ENCODE data around the gene MERTK. TPM values are rescaled to one million over a fixed set of nuclear protein-coding genes. Genes with fewer than 3 reads are reported as not detected.

MERTK gene
- total and polyA plus RNA-seq, 3 donors from 2014 or later = 28.9 to 74.2 (median 73.8) TPM

DNA sequence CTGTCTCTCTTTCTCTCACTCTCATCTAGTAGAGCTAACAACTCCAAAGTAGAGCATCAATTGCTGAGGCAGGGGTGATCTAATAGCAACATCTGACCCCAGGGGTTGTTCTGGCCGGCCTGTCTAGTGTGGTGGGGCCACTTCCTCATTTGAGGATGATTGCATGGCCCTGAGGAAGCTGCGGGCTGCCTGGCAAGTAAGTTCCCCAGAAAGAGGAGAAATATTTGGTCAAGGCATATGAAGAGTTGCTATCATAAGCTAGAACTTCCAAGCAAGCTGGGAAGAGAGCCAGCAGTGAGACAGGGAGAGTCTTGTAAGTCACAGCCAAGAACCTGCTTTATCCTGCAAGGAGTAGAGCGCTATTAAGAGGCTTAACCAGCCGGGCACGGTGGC, 105.8 kb downstream of the MERTK start:
- H3K4me1 ChIP-seq = peaks cover 8% of the 10 kb centered on the region
- TF ChIP-seq, protein P1, sequence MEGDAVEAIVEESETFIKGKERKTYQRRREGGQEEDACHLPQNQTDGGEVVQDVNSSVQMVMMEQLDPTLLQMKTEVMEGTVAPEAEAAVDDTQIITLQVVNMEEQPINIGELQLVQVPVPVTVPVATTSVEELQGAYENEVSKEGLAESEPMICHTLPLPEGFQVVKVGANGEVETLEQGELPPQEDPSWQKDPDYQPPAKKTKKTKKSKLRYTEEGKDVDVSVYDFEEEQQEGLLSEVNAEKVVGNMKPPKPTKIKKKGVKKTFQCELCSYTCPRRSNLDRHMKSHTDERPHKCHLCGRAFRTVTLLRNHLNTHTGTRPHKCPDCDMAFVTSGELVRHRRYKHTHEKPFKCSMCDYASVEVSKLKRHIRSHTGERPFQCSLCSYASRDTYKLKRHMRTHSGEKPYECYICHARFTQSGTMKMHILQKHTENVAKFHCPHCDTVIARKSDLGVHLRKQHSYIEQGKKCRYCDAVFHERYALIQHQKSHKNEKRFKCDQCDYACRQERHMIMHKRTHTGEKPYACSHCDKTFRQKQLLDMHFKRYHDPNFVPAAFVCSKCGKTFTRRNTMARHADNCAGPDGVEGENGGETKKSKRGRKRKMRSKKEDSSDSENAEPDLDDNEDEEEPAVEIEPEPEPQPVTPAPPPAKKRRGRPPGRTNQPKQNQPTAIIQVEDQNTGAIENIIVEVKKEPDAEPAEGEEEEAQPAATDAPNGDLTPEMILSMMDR (IDR thresholded peaks at IDR 0.05) = no peak
- TF ChIP-seq POLR2A (IDR thresholded peaks at IDR 0.05) = no peak
- H3K36me3 ChIP-seq (ENCODE audit: low read depth, missing control alignments) = no peaks in the 10 kb centered on the region
- H3K27ac ChIP-seq = no peak overlapping the region
- no peaks in the 10 kb centered on the region for H3K27me3 ChIP-seq
- no peak overlapping the region for H3K4me3 ChIP-seq
- peak; percentile 86 for DNase-seq
- intact Hi-C loops (cut with DNase I; ENCODE audit: low total_unique reads) = no loop called here
- H3K9me3 ChIP-seq = no peaks in the 10 kb centered on the region
- WGBS, 2 donors = 54 to 84% methylated on average over 5 of the region's 5 CpGs

DNA sequence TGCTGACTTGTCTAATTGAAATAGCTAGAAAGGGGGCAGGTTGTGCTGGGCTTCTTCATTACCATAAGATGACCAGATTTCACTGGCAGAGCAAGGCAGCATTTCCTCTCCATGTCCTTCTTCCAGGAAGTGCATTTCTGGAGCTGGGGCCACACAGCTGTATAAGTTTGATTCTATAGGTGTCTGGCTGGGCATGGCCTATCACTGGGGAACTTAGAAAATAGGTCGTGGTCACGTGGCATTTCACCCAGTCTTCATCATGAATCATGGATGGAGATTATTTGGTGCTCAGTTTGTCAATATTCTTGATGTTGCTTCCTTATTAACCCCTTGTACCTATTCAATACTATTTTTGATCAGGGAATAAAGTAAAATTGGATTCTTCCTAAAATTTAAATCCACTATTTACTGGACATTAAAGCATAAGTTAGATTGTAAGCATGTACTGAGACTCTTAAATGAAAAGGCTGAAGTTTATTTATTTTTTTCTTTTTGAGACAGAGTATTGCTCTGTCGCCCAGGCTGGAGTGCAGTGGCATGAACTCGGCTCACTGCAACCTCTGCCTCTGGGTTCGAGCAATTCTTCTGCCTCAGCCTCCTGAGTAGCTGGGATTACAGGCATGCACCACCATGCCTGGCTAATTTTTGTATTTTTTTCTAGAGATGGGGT, 107.1 kb downstream of the MERTK start:
- no peak for TF ChIP-seq POLR2A (IDR thresholded peaks at IDR 0.05)
- TF ChIP-seq, protein P1 (IDR thresholded peaks at IDR 0.05) = no peak
- Histone ChIP-seq H3K27ac (no peak overlapping the region), H3K4me3 (no peak overlapping the region), H3K9me3 (no peaks in the 10 kb centered on the region), H3K36me3 (ENCODE audit: low read depth, missing control alignments) (no peaks in the 10 kb centered on the region), H3K4me1 (peaks cover 8% of the 10 kb centered on the region), H3K27me3 (no peaks in the 10 kb centered on the region)
- DNase-seq = no peak
- intact Hi-C loops (cut with DNase I; ENCODE audit: low total_unique reads) = no loop called here
- WGBS, 2 donors = 97 to 99% methylated on average over 5 of the region's 5 CpGs

- Histone ChIP-seq H3K4me1 (peaks cover 8% of the 10 kb centered on the region), H3K9me3 (no peaks in the 10 kb centered on the region), H3K27me3 (no peaks in the 10 kb centered on the region), H3K27ac (no peak overlapping the region), H3K4me3 (no peak overlapping the region), H3K36me3 (ENCODE audit: low read depth, missing control alignments) (no peaks in the 10 kb centered on the region)
- intact Hi-C loops (cut with DNase I; ENCODE audit: low total_unique reads) = no loop called here
- WGBS, 2 donors = 78 to 80% methylated on average over 4 of the region's 4 CpGs
- TF ChIP-seq, protein P1 (IDR thresholded peaks at IDR 0.05) = no peak
- TF ChIP-seq POLR2A (IDR thresholded peaks at IDR 0.05) = no peak
- DNase-seq = no peak
Measured at GRCh38 chr2:112006076-112006410, 107.6 kb downstream of the MERTK start.

DNA sequence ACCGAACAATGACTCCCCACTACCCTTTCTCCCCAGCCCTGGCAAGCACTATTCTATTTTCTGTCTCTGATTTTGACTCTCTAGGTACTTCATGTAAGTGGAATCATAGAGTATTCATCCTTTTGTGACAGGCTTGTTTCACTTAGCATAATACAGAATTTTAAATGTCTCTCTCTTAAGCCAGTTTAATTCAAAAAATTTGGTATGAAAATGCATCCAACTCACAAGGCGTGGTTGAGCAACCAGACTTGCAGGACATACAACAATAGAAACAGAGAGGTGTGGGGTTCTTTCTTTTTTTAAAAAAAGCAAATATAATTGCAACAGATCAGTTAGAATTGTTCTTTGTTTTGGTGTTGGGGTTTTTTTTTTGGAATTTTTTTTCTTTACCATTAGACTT, 109.1 kb downstream of the MERTK start:
- Histone ChIP-seq H3K4me3 (no peak overlapping the region), H3K9me3 (no peaks in the 10 kb centered on the region), H3K4me1 (peaks cover 4% of the 10 kb centered on the region), H3K36me3 (ENCODE audit: low read depth, missing control alignments) (no peaks in the 10 kb centered on the region), H3K27me3 (no peaks in the 10 kb centered on the region), H3K27ac (no peak overlapping the region)
- intact Hi-C loops (cut with DNase I; ENCODE audit: low total_unique reads) = no loop called here
- WGBS, 2 donors = 92 to 96% methylated on average over 2 of the region's 2 CpGs
- no peak for DNase-seq
- TF ChIP-seq, protein P1 (IDR thresholded peaks at IDR 0.05) = no peak
- TF ChIP-seq POLR2A (IDR thresholded peaks at IDR 0.05) = no peak

- no peaks in the 10 kb centered on the region for H3K27me3 ChIP-seq
- no peak overlapping the region for H3K27ac ChIP-seq
- no peak for TF ChIP-seq POLR2A (IDR thresholded peaks at IDR 0.05)
- TF ChIP-seq, protein P1 (IDR thresholded peaks at IDR 0.05) = no peak
- H3K9me3 ChIP-seq = no peaks in the 10 kb centered on the region
- H3K36me3 ChIP-seq (ENCODE audit: low read depth, missing control alignments) = no peaks in the 10 kb centered on the region
- DNase-seq = no peak
- intact Hi-C loops (cut with DNase I; ENCODE audit: low total_unique reads) = no loop called here
- H3K4me3 ChIP-seq = no peak overlapping the region
- WGBS, 2 donors = 75 to 87% methylated on average over 2 of the region's 2 CpGs
- H3K4me1 ChIP-seq = peaks cover 3% of the 10 kb centered on the region
Measured at GRCh38 chr2:112008910-112009485, 110.6 kb downstream of the MERTK start.
